DND-41 (cell line): ENCODE measurements around the gene RAPGEF5.
A peak's percentile ranks its signal among the peaks of the same experiment; 100 is the strongest.

Experiments
- ATAC-seq: fragments of 200-7000 bp; cut with Tn5 transposase; 3 replicates; pipeline ENCODE4 v1.9.1; 2021; ENCODE audit warnings: low read depth; ENCODE audit not compliant: insufficient read depth
- DNase-seq: peaks from one replicate; pipeline ENCODE4 v3.0.0-alpha.2; 2020
- H2AFZ ChIP-seq: 2 replicates; pipeline ENCODE4 v1.6.0; 2012; ENCODE audit warnings: low read depth, low read length
- H3K27ac ChIP-seq: 2 replicates; pipeline ENCODE4 v1.5.1; 2012; ENCODE audit warnings: low read length, inconsistent platforms
- H3K27me3 ChIP-seq: fragments of 200-600 bp; sonication (generic); 2 replicates; pipeline ENCODE4 v1.6.0; 2012; ENCODE audit warnings: low read length, mild to moderate bottlenecking, inconsistent platforms; ENCODE audit not compliant: insufficient read depth, poor library complexity
- H3K36me3 ChIP-seq: 2 replicates; pipeline ENCODE4 v1.5.1; 2012; ENCODE audit warnings: low read length, inconsistent platforms; ENCODE audit not compliant: insufficient read depth
- H3K4me1 ChIP-seq: 2 replicates; pipeline ENCODE4 v1.5.1; 2012; ENCODE audit warnings: mild to moderate bottlenecking, low read length; ENCODE audit not compliant: insufficient read depth
- H3K4me2 ChIP-seq: 2 replicates; pipeline ENCODE4 v1.6.0; 2012; ENCODE audit warnings: mild to moderate bottlenecking, moderate library complexity, low read length, inconsistent platforms; ENCODE audit not compliant: insufficient read depth
- H3K4me3 ChIP-seq, 2 experiments: fragments of 200-600 bp in 1 of 2; shearing (Covaris generic) in 1 of 2; 2 replicates each; pipeline ENCODE4 v1.5.1; 2012 to 2016; ENCODE audit warnings: inconsistent platforms in 2 of 2, low read length in 2 of 2, mild to moderate bottlenecking in 2 of 2, low read depth in 1 of 2, moderate library complexity in 1 of 2
- H3K79me2 ChIP-seq: 2 replicates; pipeline ENCODE4 v1.6.0; 2012; ENCODE audit warnings: low read length, inconsistent platforms; ENCODE audit not compliant: insufficient read depth
- H3K9ac ChIP-seq: 2 replicates; pipeline ENCODE4 v1.6.0; 2012; ENCODE audit warnings: low read depth, mild to moderate bottlenecking, inconsistent platforms, low read length, moderate library complexity
- H3K9me3 ChIP-seq: 2 replicates; pipeline ENCODE4 v1.5.1; 2012; ENCODE audit warnings: low read length, moderate library complexity, mild to moderate bottlenecking, inconsistent platforms; ENCODE audit not compliant: insufficient read depth, severe bottlenecking
- H4K20me1 ChIP-seq: 2 replicates; pipeline ENCODE4 v1.6.0; 2012; ENCODE audit warnings: low read length; ENCODE audit not compliant: insufficient read depth
- CTCF ChIP-seq: IDR thresholded peaks from 2 replicates; pipeline ENCODE4 v1.5.1; 2012; ENCODE audit warnings: borderline replicate concordance, low read length, moderate library complexity, mild to moderate bottlenecking; ENCODE audit not compliant: poor library complexity, severe bottlenecking; ENCODE audit errors: extremely low read depth
- EZH2 ChIP-seq: IDR thresholded peaks from 3 replicates; pipeline ENCODE4 v1.6.1; 2012; ENCODE audit warnings: borderline replicate concordance, low read depth, mild to moderate bottlenecking, moderate library complexity, low read length, inconsistent platforms; ENCODE audit not compliant: severe bottlenecking

RAPGEF5 gene

DNA sequence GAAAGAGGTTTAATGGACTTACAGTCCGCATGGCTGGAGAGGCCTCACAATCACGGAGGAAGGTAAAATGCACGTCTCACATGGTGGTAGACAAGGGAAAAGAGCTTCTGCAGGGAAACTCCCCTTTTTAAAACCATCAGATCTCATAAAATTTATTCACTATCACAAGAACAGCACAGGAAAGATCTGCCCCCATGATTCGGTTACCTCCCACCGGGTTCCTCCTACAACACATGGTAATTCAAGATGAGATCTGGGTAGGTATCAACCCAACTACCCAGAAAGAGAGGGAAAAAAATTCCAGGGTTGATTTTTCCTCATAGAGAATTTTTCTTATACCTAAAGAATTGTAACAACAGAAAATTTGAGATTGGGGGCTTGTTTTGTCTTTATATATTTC, 13.9 kb downstream of the RAPGEF5 start:
- Histone ChIP-seq H3K4me2 (no peak overlapping the region), H3K27ac (no peak overlapping the region), H3K4me1 (peaks cover 44% of the 10 kb centered on the region), H3K4me3 (no peak overlapping the region), H2AFZ (no peak overlapping the region), H4K20me1 (peaks cover 17% of the 10 kb centered on the region; the same call in 1 of the 2 replicates), H3K36me3 (peaks cover 47% of the 10 kb centered on the region), H3K9ac (no peak overlapping the region), H3K79me2 (peaks cover 98% of the 10 kb centered on the region), H3K9me3 (no peaks in the 10 kb centered on the region), H3K27me3 (no peaks in the 10 kb centered on the region)
- ATAC-seq (no peak), DNase-seq (no peak)
- no peak for TF ChIP-seq EZH2
- TF ChIP-seq CTCF, result no peak

GRCh38 chr7:22339725-22340390, 17.1 kb downstream of the RAPGEF5 start:
- H3K36me3 ChIP-seq, result peaks cover 53% of the 10 kb centered on the region
- H3K79me2 ChIP-seq, result peaks cover 98% of the 10 kb centered on the region

GRCh38 chr7:22338877-22339276, 18.1 kb downstream of the RAPGEF5 start:
- H2AFZ ChIP-seq, result no peak overlapping the region
- no peaks in the 10 kb centered on the region for H3K9me3 ChIP-seq
- DNase-seq (no peak), ATAC-seq (no peak)
- H3K9ac ChIP-seq, result no peak overlapping the region
- peaks cover 98% of the 10 kb centered on the region for H3K79me2 ChIP-seq
- H3K27me3 ChIP-seq, result no peaks in the 10 kb centered on the region
- peaks cover 22% of the 10 kb centered on the region; the same call in 1 of the 2 replicates for H4K20me1 ChIP-seq
- no peak overlapping the region for H3K27ac ChIP-seq
- H3K4me3 ChIP-seq, result no peak overlapping the region
- peaks cover 30% of the 10 kb centered on the region for H3K4me1 ChIP-seq
- no peak overlapping the region for H3K4me2 ChIP-seq
- TF ChIP-seq EZH2, result no peak
- TF ChIP-seq CTCF, result no peak
- H3K36me3 ChIP-seq, result peaks cover 45% of the 10 kb centered on the region

More at GRCh38 chr7:22339725-22340390, 17.1 kb downstream of the RAPGEF5 start:
- no peak overlapping the region for H2AFZ ChIP-seq
- no peaks in the 10 kb centered on the region for H3K27me3 ChIP-seq
- no peak for DNase-seq
- no peak overlapping the region for H3K9ac ChIP-seq
- no peak overlapping the region for H3K4me3 ChIP-seq
- H3K27ac ChIP-seq, result peak overlapping the region; percentile 45; the same call in 1 of the 2 replicates
- TF ChIP-seq EZH2 (no peak), CTCF (no peak)
- peaks cover 27% of the 10 kb centered on the region for H3K4me1 ChIP-seq
- no peak overlapping the region for H3K4me2 ChIP-seq
- H4K20me1 ChIP-seq, result peaks cover 27% of the 10 kb centered on the region; the same call in 1 of the 2 replicates
- ATAC-seq, result no peak
- no peaks in the 10 kb centered on the region for H3K9me3 ChIP-seq
